Naive B cell (primary cell): ENCODE results near the gene ABHD6. TPM values are rescaled to one million over a fixed set of nuclear protein-coding genes. Genes with fewer than 3 reads are reported as not detected.
A peak's percentile ranks its signal among the peaks of the same experiment; 100 is the strongest.

Experiments
- ATAC-seq, 2 donors: fragments of 150-1000 bp; cut with Tn5 transposase; 2 replicates each; pipeline ENCODE4 v1.10.0; 2021; ENCODE audit warnings: low read depth in 2 of 2, mild to moderate bottlenecking in 2 of 2, moderate library complexity in 2 of 2
- DNase-seq: peaks from one replicate; pipeline ENCODE4 v3.0.0; 2022
- H3K27ac Mint-ChIP-seq, 6 donors: one replicate each; pipeline ENCODE4 v1.8.0; 2020 to 2022; ENCODE audit warnings: mild to moderate bottlenecking in 6 of 6, mixed read lengths in 6 of 6, moderate library complexity in 5 of 6, inconsistent platforms in 2 of 6
- H3K27me3 Mint-ChIP-seq, 3 donors: one replicate each; pipeline ENCODE4 v1.8.0; 2021 to 2022; ENCODE audit warnings: mixed read lengths in 3 of 3, mild to moderate bottlenecking in 1 of 3
- H3K36me3 Mint-ChIP-seq, 2 donors: one replicate each; pipeline ENCODE4 v1.8.0; 2020 to 2022; ENCODE audit warnings: mixed read lengths in 2 of 2, inconsistent platforms in 1 of 2, mild to moderate bottlenecking in 1 of 2
- H3K4me1 Mint-ChIP-seq, 3 donors: one replicate each; pipeline ENCODE4 v1.8.0; 2020 to 2022; ENCODE audit warnings: mixed read lengths in 3 of 3, inconsistent platforms in 1 of 3, mild to moderate bottlenecking in 1 of 3, moderate library complexity in 1 of 3
- H3K4me3 Mint-ChIP-seq, 8 donors: one replicate each; pipeline ENCODE4 v1.8.0; 2020 to 2022; ENCODE audit warnings: mild to moderate bottlenecking in 8 of 8, mixed read lengths in 8 of 8, moderate library complexity in 8 of 8, inconsistent platforms in 2 of 8
- H3K9me3 Mint-ChIP-seq, 7 donors: one replicate each; pipeline ENCODE4 v1.8.0; 2020 to 2022; ENCODE audit warnings: mixed read lengths in 7 of 7, mild to moderate bottlenecking in 5 of 7, inconsistent platforms in 2 of 7, moderate library complexity in 1 of 7
- polyA plus RNA-seq, 6 donors: library from polyadenylated mRNA; unstranded; fragments of 300-500 nt; fragmentation: Illumina TruSeq; gene quantifications; one replicate each; pipeline ENCODE4 v1.2.3, GENCODE V29; 2021; ENCODE audit warnings: low read depth in 6 of 6

ABHD6 gene
- 10 to 100 TPM in 3 of 6 donors, 1 to 10 TPM in 3; 2.8 to 12.7 (median 10.2) TPM for polyA plus RNA-seq

- peak within 1 kb of the TSS; percentile 92 to 97 (median 95) for H3K4me3 Mint-ChIP-seq
- ATAC-seq = peak; percentile 74 to 76
- H3K9me3 Mint-ChIP-seq = no peaks in the 10 kb centered on the region
- DNase-seq = peak; percentile 85
- H3K4me1 Mint-ChIP-seq = peaks cover 39 to 69% (median 64%) of the 10 kb centered on the region in 3 donors
- no peaks in the 10 kb centered on the region for H3K27me3 Mint-ChIP-seq
- H3K36me3 Mint-ChIP-seq = no peaks in the 10 kb centered on the region
- peak within 1 kb of the TSS; percentile 83 to 97 (median 94) for H3K27ac Mint-ChIP-seq
These were observed at the start of gene ABHD6 for GRCh38 chr3:58237238-58237940. Gene ABHD6, plus strand, starts transcription at chr3:58237792. Its CDS starts 18,795 bp downstream, at chr3:58256587.

- peak in 1 of 2 donors; percentile 6 for ATAC-seq
- H3K27ac Mint-ChIP-seq = peak overlapping the region in 1 of 6 donors; percentile 82
- H3K36me3 Mint-ChIP-seq = peaks cover 7 to 10% of the 10 kb centered on the region in 2 donors
These were observed 49.4 kb upstream of the ABHD6 start for GRCh38 chr3:58188173-58188564.

GRCh38 chr3:58188921-58189451 lies 48.6 kb upstream of the ABHD6 start:
- ATAC-seq (no peak), DNase-seq (no peak)
- Mint-ChIP-seq H3K27ac (peak overlapping the region in 1 of 6 donors; percentile 49), H3K9me3 (peaks cover 0 to 2% (median 0%) of the 10 kb centered on the region in 7 donors), H3K36me3 (peaks cover 10 to 15% of the 10 kb centered on the region in 2 donors), H3K27me3 (no peaks in the 10 kb centered on the region), H3K4me1 (peaks cover 0 to 6% (median 3%) of the 10 kb centered on the region in 3 donors), H3K4me3 (no peak overlapping the region)

More at GRCh38 chr3:58188173-58188564, 49.4 kb upstream of the ABHD6 start:
- Mint-ChIP-seq H3K27me3 (no peaks in the 10 kb centered on the region), H3K4me1 (peaks cover 0 to 6% (median 3%) of the 10 kb centered on the region in 3 donors), H3K9me3 (peaks cover 0 to 2% (median 0%) of the 10 kb centered on the region in 7 donors), H3K4me3 (no peak overlapping the region)
- DNase-seq = no peak

GRCh38 chr3:58189691-58190090 lies 47.9 kb upstream of the ABHD6 start:
- H3K27ac Mint-ChIP-seq = peak overlapping the region in 3 of 6 donors; percentile 14 to 89 (median 74)
- no peak overlapping the region for H3K4me3 Mint-ChIP-seq

GRCh38 chr3:58190291-58190690 lies 47.3 kb upstream of the ABHD6 start:
- no peak overlapping the region for H3K4me3 Mint-ChIP-seq
- H3K27ac Mint-ChIP-seq = no peak overlapping the region
- no peaks in the 10 kb centered on the region for H3K27me3 Mint-ChIP-seq
- H3K9me3 Mint-ChIP-seq = peaks cover 0 to 5% (median 0%) of the 10 kb centered on the region in 7 donors
- no peak for DNase-seq
- H3K4me1 Mint-ChIP-seq = peaks cover 0 to 11% (median 3%) of the 10 kb centered on the region in 3 donors
- no peak for ATAC-seq
- peaks cover 10 to 16% of the 10 kb centered on the region in 2 donors for H3K36me3 Mint-ChIP-seq

More at GRCh38 chr3:58189691-58190090, 47.9 kb upstream of the ABHD6 start:
- Mint-ChIP-seq H3K4me1 (peaks cover 0 to 7% (median 3%) of the 10 kb centered on the region in 3 donors), H3K36me3 (peaks cover 10 to 16% of the 10 kb centered on the region in 2 donors), H3K27me3 (no peaks in the 10 kb centered on the region), H3K9me3 (peaks cover 0 to 2% (median 0%) of the 10 kb centered on the region in 7 donors)
- ATAC-seq (no peak), DNase-seq (no peak)

GRCh38 chr3:58190882-58191281 lies 46.7 kb upstream of the ABHD6 start:
- Mint-ChIP-seq H3K4me1 (peaks cover 0 to 12% (median 3%) of the 10 kb centered on the region in 3 donors), H3K9me3 (peaks cover 0 to 5% (median 0%) of the 10 kb centered on the region in 7 donors), H3K36me3 (peaks cover 10 to 16% of the 10 kb centered on the region in 2 donors), H3K4me3 (no peak overlapping the region), H3K27me3 (no peaks in the 10 kb centered on the region), H3K27ac (peak overlapping the region in 3 of 6 donors; percentile 12 to 57 (median 35))
- no peak for ATAC-seq
- no peak for DNase-seq

- H3K27ac Mint-ChIP-seq = peak overlapping the region in 3 of 6 donors; percentile 3 to 37 (median 35)
- no peaks in the 10 kb centered on the region for H3K27me3 Mint-ChIP-seq
- ATAC-seq (no peak), DNase-seq (no peak)
- peaks cover 0 to 5% (median under 1%) of the 10 kb centered on the region in 7 donors for H3K9me3 Mint-ChIP-seq
- H3K36me3 Mint-ChIP-seq = peaks cover 10 to 16% of the 10 kb centered on the region in 2 donors
- no peak overlapping the region for H3K4me3 Mint-ChIP-seq
- H3K4me1 Mint-ChIP-seq = peaks cover under 1 to 15% (median 4%) of the 10 kb centered on the region in 3 donors
These were observed 46.1 kb upstream of the ABHD6 start for GRCh38 chr3:58191361-58191991.

GRCh38 chr3:58192069-58192468 lies 45.5 kb upstream of the ABHD6 start:
- H3K4me3 Mint-ChIP-seq = peak overlapping the region in 2 of 8 donors; percentile 15 to 41
- ATAC-seq (no peak), DNase-seq (no peak)
- peaks cover 0 to 7% (median 3%) of the 10 kb centered on the region in 7 donors for H3K9me3 Mint-ChIP-seq
- H3K36me3 Mint-ChIP-seq = peaks cover 10 to 21% of the 10 kb centered on the region in 2 donors
- peaks cover 6 to 21% (median 10%) of the 10 kb centered on the region in 3 donors for H3K4me1 Mint-ChIP-seq
- H3K27me3 Mint-ChIP-seq = no peaks in the 10 kb centered on the region
- H3K27ac Mint-ChIP-seq = peak overlapping the region in 5 of 6 donors; percentile 4 to 85 (median 52)

GRCh38 chr3:58193682-58194407 lies 43.7 kb upstream of the ABHD6 start:
- H3K27ac Mint-ChIP-seq = peak overlapping the region in 4 of 6 donors; percentile 32 to 93 (median 40)

GRCh38 chr3:58197588-58197987 lies 40.0 kb upstream of the ABHD6 start:
- no peak for ATAC-seq
- Mint-ChIP-seq H3K36me3 (peaks cover 4 to 16% of the 10 kb centered on the region in 2 donors), H3K4me3 (peak overlapping the region in 5 of 8 donors; percentile 42 to 86 (median 75)), H3K9me3 (peaks cover 0 to 7% (median 4%) of the 10 kb centered on the region in 7 donors), H3K27ac (peak overlapping the region; percentile 71 to 98 (median 94)), H3K4me1 (peaks cover 44 to 65% (median 50%) of the 10 kb centered on the region in 3 donors), H3K27me3 (no peaks in the 10 kb centered on the region)
- no peak for DNase-seq

More at GRCh38 chr3:58193682-58194407, 43.7 kb upstream of the ABHD6 start:
- Mint-ChIP-seq H3K4me1 (peaks cover 21 to 32% (median 23%) of the 10 kb centered on the region in 3 donors), H3K27me3 (no peaks in the 10 kb centered on the region), H3K9me3 (peaks cover 0 to 7% (median 3%) of the 10 kb centered on the region in 7 donors), H3K4me3 (no peak overlapping the region), H3K36me3 (peaks cover 10 to 21% of the 10 kb centered on the region in 2 donors)
- DNase-seq (no peak), ATAC-seq (no peak)

GRCh38 chr3:58198362-58198761 lies 39.2 kb upstream of the ABHD6 start:
- peak overlapping the region; percentile 71 to 98 (median 94) for H3K27ac Mint-ChIP-seq
- peaks cover 0 to 12% of the 10 kb centered on the region in 2 donors for H3K36me3 Mint-ChIP-seq
- H3K27me3 Mint-ChIP-seq = no peaks in the 10 kb centered on the region
- peaks cover 49 to 73% (median 57%) of the 10 kb centered on the region in 3 donors for H3K4me1 Mint-ChIP-seq
- DNase-seq (no peak), ATAC-seq (no peak)
- H3K4me3 Mint-ChIP-seq = peak overlapping the region in 7 of 8 donors; percentile 12 to 86 (median 56)
- peaks cover 0 to 10% (median 4%) of the 10 kb centered on the region in 7 donors for H3K9me3 Mint-ChIP-seq

GRCh38 chr3:58198804-58199203 lies 38.8 kb upstream of the ABHD6 start:
- peaks cover 49 to 77% (median 62%) of the 10 kb centered on the region in 3 donors for H3K4me1 Mint-ChIP-seq
- H3K9me3 Mint-ChIP-seq = peaks cover 0 to 10% (median 4%) of the 10 kb centered on the region in 7 donors
- H3K27me3 Mint-ChIP-seq = no peaks in the 10 kb centered on the region
- H3K27ac Mint-ChIP-seq = peak overlapping the region in 5 of 6 donors; percentile 28 to 97 (median 92)
- peaks cover 0 to 8% of the 10 kb centered on the region in 2 donors for H3K36me3 Mint-ChIP-seq
- DNase-seq (no peak), ATAC-seq (no peak)
- peak overlapping the region in 7 of 8 donors; percentile 42 to 86 (median 56) for H3K4me3 Mint-ChIP-seq
